HCT116 (cell line): ENCODE measurements around the gene POP7. TPM values are rescaled to one million over a fixed set of nuclear protein-coding genes. Genes with fewer than 3 reads are reported as not detected.

Experiments
- ATAC-seq: fragments of 200-7000 bp; cut with Tn5 transposase; 2 replicates; pipeline ENCODE4 v1.9.1; 2020; ENCODE audit warnings: mild to moderate bottlenecking, moderate library complexity
- BruUV-seq: library from RNA; stranded (reverse); fragments of 400-500 nt; replicated peaks from 2 replicates; lab custom pipeline; 2021; lab: Mats Ljungman, UMichigan
- CTCF ChIA-PET: fragments of 300-600 bp; sonication (Branson Sonifier 250); formaldehyde crosslinking; loops from one replicate; lab custom pipeline; 2021; ENCODE audit warnings: antibody characterized with exemption; lab: Charles Lee
- POLR2A ChIA-PET: fragments of 300-600, 350-600 bp; sonication (Branson Sonifier 250); formaldehyde crosslinking; loops from one replicate; lab custom pipeline; 2021; ENCODE audit warnings: antibody characterized with exemption; lab: Charles Lee
- RAD21 ChIA-PET, 2 experiments: fragments of 300-600 bp; sonication (Branson Sonifier 250); formaldehyde crosslinking; loops; one replicate each; lab custom pipeline; 2023; ENCODE audit warnings: low total read pairs in 2 of 2; ENCODE audit not compliant: uncharacterized antibody in 2 of 2, unreplicated experiment in 2 of 2, low non-redundant PET in 1 of 2; lab: Charles Lee
- DNase-seq: peaks from one replicate; pipeline ENCODE4 v3.0.0-alpha.2; 2010; ENCODE audit warnings: low read depth, low spot score
- H2AFZ ChIP-seq: fragments of 200-600 bp; shearing (Covaris generic), sonication (generic); 2 replicates; pipeline ENCODE4 v1.6.1; 2017; ENCODE audit warnings: low read depth, mixed run types, mixed read lengths, antibody characterized with exemption, low read length; ENCODE audit not compliant: poor library complexity, severe bottlenecking
- H3K27ac ChIP-seq: 2 replicates; pipeline ENCODE4 v1.5.1; 2012; ENCODE audit warnings: low read depth, low read length
- H3K27me3 ChIP-seq: fragments of 200-600 bp; sonication (generic); 2 replicates; pipeline ENCODE4 v1.6.1; 2016; ENCODE audit warnings: mixed run types, low read length, mixed read lengths; ENCODE audit not compliant: insufficient read depth
- H3K36me3 ChIP-seq, 2 experiments: fragments of 200-500 bp in 1 of 2; fragments of 200-600 bp in 1 of 2; sonication (Bioruptor generic) in 1 of 2; sonication (generic) in 1 of 2; 2 replicates each; pipeline versions ENCODE4 v1.5.1 to v1.6.1; 2014 to 2016; ENCODE audit warnings: low read length in 2 of 2, inconsistent platforms in 1 of 2, mixed read lengths in 1 of 2, mixed run types in 1 of 2; ENCODE audit not compliant: insufficient read depth in 2 of 2, control insufficient read depth in 1 of 2
- H3K4me1 ChIP-seq, 2 experiments: fragments of 200-600 bp in 1 of 2; sonication (generic) in 1 of 2; 2 replicates each; pipeline versions ENCODE4 v1.5.1 to v1.6.1; 2012 to 2017; ENCODE audit warnings: low read length in 2 of 2, inconsistent platforms in 1 of 2, mild to moderate bottlenecking in 1 of 2, mixed read lengths in 1 of 2, mixed run types in 1 of 2, moderate library complexity in 1 of 2; ENCODE audit not compliant: insufficient read depth in 2 of 2, control insufficient read depth in 1 of 2
- H3K4me2 ChIP-seq: fragments of 200-600 bp; sonication (generic); 2 replicates; pipeline ENCODE4 v1.6.1; 2017; ENCODE audit warnings: mixed run types, low read length, mixed read lengths
- H3K4me3 ChIP-seq, 2 experiments: fragments of 200-600 bp in 1 of 2; sonication (generic) in 1 of 2; replicated peaks in 1 of 2; 2 replicates each; pipeline ENCODE4 v1.5.1; 2011 to 2016; ENCODE audit warnings: low read length in 2 of 2, control low read depth in 1 of 2, low read depth in 1 of 2, mild to moderate bottlenecking in 1 of 2, mixed read lengths in 1 of 2, mixed run types in 1 of 2
- H3K79me2 ChIP-seq: fragments of 200-600 bp; sonication (generic); 2 replicates; pipeline ENCODE4 v1.6.1; 2017; ENCODE audit warnings: mild to moderate bottlenecking, mixed run types, low read length, moderate library complexity, mixed read lengths; ENCODE audit not compliant: insufficient read depth
- H3K9ac ChIP-seq: fragments of 200-600 bp; sonication (generic); 2 replicates; pipeline ENCODE4 v1.6.1; 2016; ENCODE audit warnings: low read length, mixed read lengths
- H3K9me2 ChIP-seq: fragments of 200-600 bp; sonication (generic), shearing (Covaris generic); 2 replicates; pipeline ENCODE4 v1.6.1; 2017; ENCODE audit warnings: mixed run types, mild to moderate bottlenecking, moderate library complexity; ENCODE audit not compliant: insufficient read depth
- H3K9me3 ChIP-seq, 2 experiments: fragments of 200-500 bp in 1 of 2; fragments of 200-600 bp in 1 of 2; sonication (Bioruptor generic) in 1 of 2; sonication (generic) in 1 of 2; 2 replicates each; pipeline ENCODE4 v1.6.1; 2014 to 2017; ENCODE audit warnings: low read length in 2 of 2, mixed read lengths in 2 of 2, inconsistent platforms in 1 of 2, low read depth in 1 of 2, mild to moderate bottlenecking in 1 of 2, mixed run types in 1 of 2, moderate library complexity in 1 of 2; ENCODE audit not compliant: control insufficient read depth in 1 of 2, insufficient read depth in 1 of 2
- H4K20me1 ChIP-seq: fragments of 200-600 bp; sonication (generic), shearing (Covaris generic); 2 replicates; pipeline ENCODE4 v1.6.1; 2017; ENCODE audit warnings: mixed run types, mild to moderate bottlenecking, moderate library complexity; ENCODE audit not compliant: insufficient read depth
- CEBPB ChIP-seq: IDR thresholded peaks from 2 replicates; pipeline ENCODE4 v1.6.1; 2012; ENCODE audit warnings: low read depth
- EGR1 ChIP-seq: IDR thresholded peaks from 2 replicates; pipeline ENCODE4 v1.6.1; 2012; ENCODE audit warnings: low read depth
- ELF1 ChIP-seq: IDR thresholded peaks from 2 replicates; pipeline ENCODE4 v1.6.1; 2012; ENCODE audit warnings: low read depth, borderline replicate concordance
- EZH2 ChIP-seq: fragments of 200-600 bp; sonication (generic); IDR thresholded peaks from 2 replicates; pipeline ENCODE4 v1.6.1; 2017; ENCODE audit warnings: antibody characterized with exemption, mixed run types
- EZH2phosphoT487 ChIP-seq: fragments of 200-600 bp; IDR thresholded peaks from 2 replicates; pipeline ENCODE4 v1.6.1; 2018; ENCODE audit warnings: antibody characterized with exemption, borderline replicate concordance
- POLR2AphosphoS5 ChIP-seq: IDR thresholded peaks from 2 replicates; pipeline ENCODE4 v1.6.1; 2011; ENCODE audit warnings: mild to moderate bottlenecking, low read depth, low read length, moderate library complexity
- SIN3A ChIP-seq: IDR thresholded peaks from 2 replicates; pipeline ENCODE4 v1.6.1; 2012; ENCODE audit warnings: low read depth
- SP1 ChIP-seq: IDR thresholded peaks from 2 replicates; pipeline ENCODE4 v1.6.1; 2012; ENCODE audit warnings: low read depth
- TCF7L2 ChIP-seq: IDR thresholded peaks from 2 replicates; pipeline ENCODE4 v1.7.0; 2011; ENCODE audit warnings: borderline replicate concordance, inconsistent platforms; ENCODE audit not compliant: insufficient read depth, insufficient read length; ENCODE audit errors: extremely low read depth
- YY1 ChIP-seq: IDR thresholded peaks from 2 replicates; pipeline ENCODE4 v1.6.1; 2011; ENCODE audit warnings: low read length, low read depth, moderate library complexity, mild to moderate bottlenecking; ENCODE audit not compliant: insufficient replicate concordance; ENCODE audit errors: extremely low read depth
- ZBTB33 ChIP-seq: IDR thresholded peaks from 2 replicates; pipeline ENCODE4 v1.6.1; 2011; ENCODE audit warnings: mild to moderate bottlenecking, low read length, moderate library complexity; ENCODE audit not compliant: insufficient replicate concordance; ENCODE audit errors: extremely low read depth
- intact Hi-C: fragments of 100-400 bp; cut with micrococcal nuclease; formaldehyde crosslinking; loops from 2 replicates; pipeline ENCODE4 v1.10.0; 2022
- total RNA-seq: library from RNA; stranded (reverse); gene quantifications from one replicate; pipeline ENCODE4 v1.2.1, GENCODE V29; 2021; ENCODE audit not compliant: unreplicated experiment
- TF ChIP-seq, protein P1 (sequence below): IDR thresholded peaks from 2 replicates; pipeline ENCODE4 v1.6.1; 2012

The POP7 gene
- total RNA-seq, 1 experiment from 2014 or later = 67.5 TPM

DNA sequence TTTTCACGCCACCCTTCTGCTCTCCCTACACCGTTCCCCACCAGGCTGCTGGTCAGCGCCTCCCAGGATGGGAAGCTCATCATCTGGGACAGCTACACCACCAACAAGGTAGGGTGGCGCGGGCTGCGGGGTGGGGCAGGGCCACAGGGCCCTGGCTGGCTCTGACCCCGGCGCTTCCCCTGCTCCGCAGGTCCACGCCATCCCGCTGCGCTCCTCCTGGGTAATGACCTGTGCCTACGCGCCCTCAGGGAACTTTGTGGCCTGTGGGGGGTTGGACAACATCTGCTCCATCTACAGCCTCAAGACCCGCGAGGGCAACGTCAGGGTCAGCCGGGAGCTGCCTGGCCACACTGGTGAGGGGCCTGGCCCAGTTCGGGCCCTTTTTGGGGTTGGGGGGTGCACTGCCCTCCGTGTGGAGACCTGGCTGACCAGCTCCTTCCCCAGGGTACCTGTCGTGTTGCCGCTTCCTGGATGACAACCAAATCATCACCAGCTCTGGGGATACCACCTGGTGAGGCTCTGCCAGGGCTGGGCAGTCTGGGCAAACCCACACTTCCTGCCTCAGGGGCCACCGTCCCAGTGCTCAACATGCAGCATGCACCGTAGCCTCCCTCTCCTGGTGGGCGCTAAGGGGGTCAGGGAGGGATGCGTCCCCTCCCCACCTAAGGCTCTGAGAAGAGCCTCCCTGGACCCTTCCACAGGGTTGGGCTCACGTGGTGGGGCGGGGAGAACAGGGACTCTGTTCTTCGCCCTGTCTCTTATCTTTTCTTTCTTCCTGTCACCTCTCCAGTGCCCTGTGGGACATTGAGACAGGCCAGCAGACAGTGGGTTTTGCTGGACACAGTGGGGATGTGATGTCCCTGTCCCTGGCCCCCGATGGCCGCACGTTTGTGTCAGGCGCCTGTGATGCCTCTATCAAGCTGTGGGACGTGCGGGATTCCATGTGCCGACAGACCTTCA is 28.3 kb upstream of the POP7 start:
- Histone ChIP-seq H3K27ac (no peak overlapping the region), H3K4me1 (peaks cover 0 to 14% of the 10 kb centered on the region in 2 experiments; a peak in 1 of 4 replicates), H3K27me3 (no peaks in the 10 kb centered on the region), H3K9ac (no peak overlapping the region), H3K9me3 (no peaks in the 10 kb centered on the region)
- CTCF ChIA-PET = no interaction called here
- BruUV-seq = no TSS peak
- ATAC-seq = no peak
- TF ChIP-seq ZBTB33 (no peak), YY1 (no peak), POLR2AphosphoS5 (no peak), SIN3A (no peak), TCF7L2 (no peak), EGR1 (no peak), EZH2phosphoT487 (no peak), CEBPB (no peak), EZH2 (no peak), SP1 (no peak), ELF1 (no peak)
- TF ChIP-seq, protein P1, sequence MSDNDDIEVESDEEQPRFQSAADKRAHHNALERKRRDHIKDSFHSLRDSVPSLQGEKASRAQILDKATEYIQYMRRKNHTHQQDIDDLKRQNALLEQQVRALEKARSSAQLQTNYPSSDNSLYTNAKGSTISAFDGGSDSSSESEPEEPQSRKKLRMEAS = no peak
- TF ChIP-seq, all 23 proteins: peak for 0
- intact Hi-C loops = no loop called here
- no peak for DNase-seq
- peaks cover 26% of the 10 kb centered on the region for H3K79me2 ChIP-seq
- H3K36me3 ChIP-seq = peaks cover 18 to 21% of the 10 kb centered on the region in 2 experiments; a peak in 3 of 4 replicates
- no peak overlapping the region for H3K4me3 ChIP-seq
- no peak overlapping the region for H2AFZ ChIP-seq
- H4K20me1 ChIP-seq = no peaks in the 10 kb centered on the region
- no peaks in the 10 kb centered on the region for H3K9me2 ChIP-seq
- RAD21 ChIA-PET = no interaction called here
- POLR2A ChIA-PET = interaction anchor here (2.0 kb wide), 1 partner anchor 249 kb away, joined by 4 read pairs; the partner anchor contains the start of gene ZCWPW1
- no peak overlapping the region for H3K4me2 ChIP-seq
